GM20000 (cell line): ENCODE results near the gene DMRT3.

Experiments
- DNase-seq: peaks from one replicate; pipeline ENCODE4 v3.0.0; 2012; ENCODE audit warnings: low spot score
- CTCF ChIP-seq: IDR thresholded peaks from 2 replicates; pipeline ENCODE4 v1.5.1; 2012; ENCODE audit warnings: mild to moderate bottlenecking, control low read depth; ENCODE audit errors: extremely low read depth, missing control alignments

Gene DMRT3

GRCh38 chr9:962023-962422, 14.4 kb upstream of the DMRT3 start:
- no peak for TF ChIP-seq CTCF
- no peak for DNase-seq

GRCh38 chr9:965497-965896, 11.0 kb upstream of the DMRT3 start:
- no peak for DNase-seq
- no peak for TF ChIP-seq CTCF

GRCh38 chr9:966870-967269, 9.6 kb upstream of the DMRT3 start:
- DNase-seq, result no peak
- no peak for TF ChIP-seq CTCF

GRCh38 chr9:967436-967835, 9.0 kb upstream of the DMRT3 start:
- no peak for TF ChIP-seq CTCF
- no peak for DNase-seq

GRCh38 chr9:967903-968641, 8.4 kb upstream of the DMRT3 start:
- DNase-seq, result no peak
- no peak for TF ChIP-seq CTCF

GRCh38 chr9:969310-970150, 6.9 kb upstream of the DMRT3 start:
- peak; percentile 29 for DNase-seq
- no peak for TF ChIP-seq CTCF
